Esophagus muscularis mucosa (tissue), 4 donors: ENCODE measurements around the gene STK24. TPM values are rescaled to one million over a fixed set of nuclear protein-coding genes. Genes with fewer than 3 reads are reported as not detected.
A peak's percentile ranks its signal among the peaks of the same experiment; 100 is the strongest.

Experiments
- DNase-seq: peaks from one replicate; pipeline ENCODE4 v3.0.0-alpha.2; 2017; ENCODE audit errors: extremely low spot score
- H3K27ac ChIP-seq, 4 donors: fragments of 200-600 bp; sonication (generic); replicated peaks in 1 of 4; 1 replicate in 3 of 4; 2 replicates in 1 of 4; pipeline ENCODE4 v1.5.1; 2016 to 2019; ENCODE audit warnings: mild to moderate bottlenecking in 1 of 4
- H3K27me3 ChIP-seq, 4 donors: fragments of 200-600 bp; sonication (generic); one replicate each; pipeline versions ENCODE4 v1.5.1 to v1.6.0; 2016 to 2019
- H3K36me3 ChIP-seq, 4 donors: fragments of 200-600 bp; sonication (generic); one replicate each; pipeline ENCODE4 v1.5.1; 2016 to 2019
- H3K4me1 ChIP-seq, 4 donors: fragments of 200-600 bp; sonication (generic); one replicate each; pipeline ENCODE4 v1.5.1; 2016 to 2019
- H3K4me3 ChIP-seq, 4 donors: fragments of 200-600 bp; sonication (generic); 1 replicate in 2 of 4; 2 replicates in 2 of 4; pipeline ENCODE4 v1.5.1; 2016 to 2019; ENCODE audit warnings: mild to moderate bottlenecking in 4 of 4, moderate library complexity in 1 of 4
- H3K9me3 ChIP-seq, 4 donors: fragments of 200-600 bp; sonication (generic); 1 replicate in 3 of 4; 2 replicates in 1 of 4; pipeline ENCODE4 v1.5.1; 2016 to 2019
- CTCF ChIP-seq, 3 experiments: fragments of 200-600 bp in 2 of 3; fragments of 450-650 bp in 1 of 3; sonication (generic) in 2 of 3; IDR thresholded peaks; one replicate each; pipeline ENCODE4 v1.5.1; 2017 to 2019; ENCODE audit warnings: antibody characterized with exemption in 3 of 3, mild to moderate bottlenecking in 2 of 3, moderate library complexity in 1 of 3
- EP300 ChIP-seq: sonication (generic); formaldehyde crosslinking; IDR thresholded peaks from one replicate; pipeline ENCODE4 v1.6.1; 2017; ENCODE audit warnings: antibody characterized with exemption
- POLR2A ChIP-seq: fragments of 450-650 bp; IDR thresholded peaks from one replicate; pipeline ENCODE4 v1.6.1; 2017; ENCODE audit warnings: antibody characterized with exemption, moderate library complexity, mild to moderate bottlenecking, low read depth
- POLR2AphosphoS5 ChIP-seq, 2 donors: sonication (generic); formaldehyde crosslinking; IDR thresholded peaks; one replicate each; pipeline ENCODE4 v1.6.1; 2017; ENCODE audit warnings: antibody characterized with exemption in 2 of 2
- WGBS: methylation state at CpG from one replicate; pipeline ENCODE4 v1.1.5; 2018; 5-methylcytosine and 5-hydroxymethylcytosine counted together
- intact Hi-C: fragments of 100-400 bp; cut with DNase I; formaldehyde crosslinking; loops from one replicate; pipeline ENCODE4 v1.15.1; 2023
- total RNA-seq, 4 donors: library from RNA; depleted of rRNA; stranded (reverse); fragments of >200 nt; gene quantifications; one replicate each; pipeline versions ENCODE4 v1.1.0 to v1.2.1, GENCODE V29; 2016

Gene STK24
- total RNA-seq, 4 donors from 2014 or later = 61.9 to 108 (median 96.7) TPM

GRCh38 chr13:98509271-98510155 lies 67.4 kb downstream of the STK24 start:
- Histone ChIP-seq H3K4me1 (peaks cover 60 to 84% (median 66%) of the 10 kb centered on the region in 4 donors), H3K27ac (peak overlapping the region; percentile 53 to 67 (median 60)), H3K27me3 (no peaks in the 10 kb centered on the region), H3K4me3 (no peak overlapping the region), H3K36me3 (peaks cover 0 to 3% (median 0%) of the 10 kb centered on the region in 4 donors), H3K9me3 (no peaks in the 10 kb centered on the region)
- no peak for TF ChIP-seq EP300
- TF ChIP-seq POLR2AphosphoS5 (IDR thresholded peaks at IDR 0.05) = peak; percentile 11 to 32
- no peak for TF ChIP-seq POLR2A
- no peak for TF ChIP-seq CTCF (IDR thresholded peaks at IDR 0.05)
- intact Hi-C loops = no loop called here
- 62% methylated on average over 10 of the region's 10 CpGs for WGBS
- no peak for DNase-seq

GRCh38 chr13:98508685-98509084 lies 68.2 kb downstream of the STK24 start:
- Histone ChIP-seq H3K4me1 (peaks cover 66 to 84% (median 75%) of the 10 kb centered on the region in 4 donors), H3K4me3 (no peak overlapping the region), H3K9me3 (no peaks in the 10 kb centered on the region), H3K36me3 (peaks cover 0 to 3% (median 0%) of the 10 kb centered on the region in 4 donors), H3K27me3 (no peaks in the 10 kb centered on the region), H3K27ac (peak overlapping the region; percentile 53 to 67 (median 60))
- intact Hi-C loops = no loop called here
- no peak for DNase-seq
- 62% methylated on average over 2 of the region's 2 CpGs for WGBS
- TF ChIP-seq POLR2AphosphoS5 (IDR thresholded peaks at IDR 0.05) (no peak), EP300 (no peak), POLR2A (no peak), CTCF (IDR thresholded peaks at IDR 0.05) (no peak)

GRCh38 chr13:98508280-98508679 lies 68.6 kb downstream of the STK24 start:
- no peaks in the 10 kb centered on the region for H3K27me3 ChIP-seq
- intact Hi-C loops = no loop called here
- no peak for TF ChIP-seq POLR2AphosphoS5 (IDR thresholded peaks at IDR 0.05)
- no peak for TF ChIP-seq CTCF (IDR thresholded peaks at IDR 0.05)
- TF ChIP-seq EP300 = no peak
- TF ChIP-seq POLR2A = no peak
- H3K4me3 ChIP-seq = no peak overlapping the region
- H3K4me1 ChIP-seq = peaks cover 71 to 86% (median 78%) of the 10 kb centered on the region in 4 donors
- peaks cover 0 to 2% (median 0%) of the 10 kb centered on the region in 4 donors for H3K36me3 ChIP-seq
- peak overlapping the region; percentile 53 to 67 (median 60) for H3K27ac ChIP-seq
- no peaks in the 10 kb centered on the region for H3K9me3 ChIP-seq
- DNase-seq = no peak
- WGBS = 57% methylated on average over 2 of the region's 2 CpGs

GRCh38 chr13:98507282-98507797 lies 69.6 kb downstream of the STK24 start:
- Histone ChIP-seq H3K4me3 (no peak overlapping the region), H3K27ac (peak overlapping the region; percentile 59 to 67 (median 64)), H3K9me3 (no peaks in the 10 kb centered on the region), H3K36me3 (no peaks in the 10 kb centered on the region), H3K27me3 (no peaks in the 10 kb centered on the region), H3K4me1 (peaks cover 71 to 86% (median 78%) of the 10 kb centered on the region in 4 donors)
- TF ChIP-seq POLR2A = no peak
- TF ChIP-seq POLR2AphosphoS5 (IDR thresholded peaks at IDR 0.05) = peak; percentile 14 to 23
- no peak for DNase-seq
- intact Hi-C loops = no loop called here
- WGBS = 40% methylated on average over 5 of the region's 5 CpGs

- no peak overlapping the region for H3K4me3 ChIP-seq
- H3K36me3 ChIP-seq = no peaks in the 10 kb centered on the region
- H3K9me3 ChIP-seq = no peaks in the 10 kb centered on the region
- TF ChIP-seq POLR2AphosphoS5 (IDR thresholded peaks at IDR 0.05) = no peak
- no peak for TF ChIP-seq CTCF (IDR thresholded peaks at IDR 0.05)
- no peak for TF ChIP-seq EP300
- no peak for TF ChIP-seq POLR2A
- peak overlapping the region; percentile 59 to 67 (median 64) for H3K27ac ChIP-seq
- H3K27me3 ChIP-seq = no peaks in the 10 kb centered on the region
- H3K4me1 ChIP-seq = peaks cover 77 to 88% (median 84%) of the 10 kb centered on the region in 4 donors
- DNase-seq = no peak
- intact Hi-C loops = no loop called here
- 79% methylated on average over 13 of the region's 16 CpGs for WGBS
Measured at GRCh38 chr13:98506728-98507230, 70.1 kb downstream of the STK24 start.
